COLO668 (cell line): ENCODE measurements around the gene HYAL1.

Source experiments
- DNase-seq: peaks from one replicate; lab custom pipeline; 2025; ENCODE audit not compliant: unreplicated experiment; lab: John Stamatoyannopoulos, UW

Gene HYAL1

DNA sequence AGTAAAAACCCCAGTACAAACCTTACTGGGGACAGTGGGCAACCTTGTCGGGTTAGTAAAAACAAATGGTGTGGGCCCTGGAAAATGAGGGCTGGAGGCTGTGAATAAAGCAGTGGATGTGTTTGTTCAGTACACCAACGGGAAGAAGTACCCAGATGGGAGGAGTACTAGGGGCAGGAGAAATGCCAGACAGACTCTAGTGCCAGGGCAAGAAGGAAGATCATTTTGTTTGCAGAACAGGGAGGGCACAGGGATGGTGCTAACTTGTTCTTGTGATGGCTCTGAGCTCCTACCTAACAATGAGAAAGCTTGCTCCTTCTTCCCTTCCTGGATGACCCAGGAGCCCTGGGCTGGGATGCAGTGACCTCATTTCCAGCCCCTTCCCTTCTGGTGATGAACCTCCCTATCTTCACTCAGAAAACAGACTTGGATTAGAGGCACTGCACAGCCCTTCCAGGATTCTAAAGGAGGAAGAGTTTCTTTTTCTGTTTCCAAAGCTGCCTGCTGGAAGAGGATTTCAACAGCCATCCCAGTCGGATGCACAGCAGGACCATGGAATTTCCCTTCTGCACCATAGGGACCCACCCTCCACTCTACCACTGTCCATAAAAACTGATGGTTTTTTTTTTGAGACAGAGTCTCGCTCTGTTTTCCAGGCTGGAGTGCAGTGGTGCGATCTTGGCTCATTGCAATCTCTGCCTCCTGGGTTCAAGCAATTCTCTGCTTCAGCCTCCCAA, 31.1 kb upstream of the HYAL1 start:
- DNase-seq = no peak

DNA sequence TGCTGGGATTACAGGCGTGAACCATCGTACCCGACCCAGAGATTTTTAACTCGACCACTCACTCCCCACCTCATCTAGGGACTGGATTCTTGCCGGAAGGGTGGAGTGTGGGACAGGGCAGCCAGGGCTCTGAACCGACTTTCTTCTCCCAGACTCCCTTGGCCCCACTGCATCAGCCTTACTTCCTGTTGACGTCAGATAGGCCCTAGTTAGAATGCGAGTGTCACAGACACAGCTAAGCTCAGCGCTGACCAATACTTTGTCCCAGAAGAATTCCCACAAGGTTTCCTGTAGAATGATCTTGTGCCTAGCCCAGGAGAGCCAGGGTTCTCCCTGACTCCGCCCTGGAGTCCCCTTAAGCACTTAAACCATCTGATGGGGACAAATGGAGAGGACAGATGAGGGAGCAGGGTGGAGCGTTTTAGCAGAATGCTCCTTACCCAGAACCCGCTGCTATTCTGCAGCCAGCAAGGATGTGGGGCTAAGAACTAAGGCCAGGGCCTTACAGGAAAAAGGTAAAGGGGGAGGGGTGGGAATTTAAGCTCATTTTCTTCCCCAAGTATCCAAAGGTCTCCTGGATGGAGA, 30.5 kb upstream of the HYAL1 start:
- no peak for DNase-seq

- no peak for DNase-seq
These were observed 28.1 kb upstream of the HYAL1 start for GRCh38 chr3:50331364-50331907.

DNA sequence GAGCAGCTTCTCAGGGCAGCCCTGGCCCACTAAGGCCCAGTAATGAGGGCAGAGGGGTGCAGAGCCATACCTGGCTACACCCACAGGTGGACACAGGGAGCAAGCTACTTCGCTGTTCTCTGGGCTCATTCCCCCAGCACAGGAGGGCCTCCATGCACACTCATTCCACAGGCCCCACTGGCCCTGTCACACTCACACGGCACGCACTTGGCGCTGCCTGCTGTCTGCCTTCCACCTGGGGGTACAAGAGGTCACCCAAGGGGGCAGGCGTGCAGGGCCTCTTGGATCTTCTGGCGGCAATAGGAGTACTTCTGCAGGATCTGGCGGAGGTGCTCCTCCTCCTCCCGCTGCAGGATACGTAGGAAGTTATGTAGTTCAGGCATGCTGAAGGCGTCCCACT, 27.0 kb upstream of the HYAL1 start:
- DNase-seq = no peak

DNA sequence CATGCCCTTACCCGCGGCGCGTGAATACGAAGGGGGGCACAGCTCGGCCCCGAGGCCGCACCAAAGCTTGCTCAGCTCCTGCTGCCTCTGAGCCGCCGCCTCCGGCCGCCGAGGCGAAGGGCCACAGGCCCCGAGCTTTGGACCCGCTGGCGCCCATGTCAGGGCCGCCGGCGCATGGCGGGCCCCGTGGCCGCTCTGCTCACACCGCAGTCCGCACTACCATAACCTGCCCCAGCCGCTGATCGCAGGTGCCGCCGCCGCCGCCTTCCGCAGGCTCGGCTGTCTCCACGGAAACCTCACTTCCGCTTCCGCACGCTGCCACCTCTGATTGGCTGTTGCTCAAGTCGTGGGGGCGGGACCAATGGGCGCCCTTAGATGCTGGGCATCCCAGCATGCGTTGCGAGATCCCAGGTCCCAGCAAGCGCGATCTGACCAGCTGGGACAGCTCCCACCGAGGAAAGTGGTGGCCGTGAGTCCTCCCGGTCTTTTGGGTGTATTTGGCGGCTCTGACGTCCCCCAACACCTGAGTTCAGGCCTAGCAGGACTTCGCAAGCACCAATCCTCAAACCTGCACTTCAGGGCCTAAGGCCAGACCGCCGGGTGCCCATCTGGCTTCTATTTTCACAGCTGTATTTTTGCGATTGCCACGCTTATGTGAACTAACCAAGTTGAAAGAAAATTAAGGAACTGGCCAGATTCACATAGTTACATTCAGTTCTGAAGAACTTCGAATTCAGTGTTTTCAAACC, 24.7 kb upstream of the HYAL1 start, which contains the start of gene TUSC2:
TUSC2 (minus strand) TSS at position 281 of the 749 bp plus-strand sequence; CDS start at position 157, 124 bp downstream.
- peak; percentile 95 for DNase-seq

- no peak for DNase-seq
These were observed 23.8 kb upstream of the HYAL1 start for GRCh38 chr3:50327129-50327528.

DNA sequence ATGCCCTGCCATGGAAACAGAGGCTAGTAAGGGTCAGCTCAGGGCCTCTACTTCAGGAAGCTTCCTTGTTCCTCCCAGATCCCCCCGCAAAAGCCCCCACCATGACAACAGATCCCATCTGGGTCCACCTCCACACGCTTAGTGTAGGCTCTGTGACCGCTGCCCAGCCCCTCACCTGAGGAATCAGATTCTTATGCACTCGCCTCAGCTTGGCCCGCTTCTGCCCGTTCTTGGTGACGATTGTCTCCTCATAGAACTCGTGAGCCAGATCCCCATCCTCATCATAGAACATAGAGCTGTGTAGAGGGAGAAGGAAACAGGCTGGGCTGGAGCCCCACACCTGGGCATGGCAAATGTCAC, 22.8 kb upstream of the HYAL1 start:
- DNase-seq = no peak

GRCh38 chr3:50325497-50326181, 22.3 kb upstream of the HYAL1 start:
- no peak for DNase-seq

DNA sequence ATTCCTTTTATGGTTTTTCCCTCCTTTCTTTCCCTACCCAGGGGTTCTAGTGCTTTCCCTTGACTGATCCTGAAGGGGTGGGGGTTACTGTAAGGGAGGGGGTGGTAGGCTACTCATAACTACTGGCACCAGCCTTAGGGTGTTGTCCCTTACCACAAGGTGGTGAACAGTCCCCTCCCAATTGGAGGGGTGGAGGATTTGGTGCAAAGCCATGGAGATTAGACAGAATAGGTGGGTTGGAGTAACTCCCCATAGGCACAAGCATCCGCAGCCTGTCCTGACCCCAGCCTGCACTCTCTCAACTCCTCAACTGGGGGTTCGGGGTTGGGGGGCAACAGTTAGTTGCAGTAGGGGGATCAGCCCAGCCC, 21.7 kb upstream of the HYAL1 start:
- no peak for DNase-seq

GRCh38 chr3:50324351-50325112, 21.2 kb upstream of the HYAL1 start:
- peak; percentile 65 for DNase-seq

GRCh38 chr3:50323614-50324199, 20.3 kb upstream of the HYAL1 start:
- no peak for DNase-seq

GRCh38 chr3:50323092-50323600, 19.8 kb upstream of the HYAL1 start:
- DNase-seq = peak; percentile 60

GRCh38 chr3:50322386-50323091, 19.2 kb upstream of the HYAL1 start, which contains the start of gene HYAL2:
TSS of gene HYAL2 (minus strand) at chr3:50322745. CDS start at chr3:50320489, 2,256 bp downstream.
- peak; percentile 78 for DNase-seq

- no peak for DNase-seq
These were observed 18.7 kb upstream of the HYAL1 start for GRCh38 chr3:50322115-50322385.

DNA sequence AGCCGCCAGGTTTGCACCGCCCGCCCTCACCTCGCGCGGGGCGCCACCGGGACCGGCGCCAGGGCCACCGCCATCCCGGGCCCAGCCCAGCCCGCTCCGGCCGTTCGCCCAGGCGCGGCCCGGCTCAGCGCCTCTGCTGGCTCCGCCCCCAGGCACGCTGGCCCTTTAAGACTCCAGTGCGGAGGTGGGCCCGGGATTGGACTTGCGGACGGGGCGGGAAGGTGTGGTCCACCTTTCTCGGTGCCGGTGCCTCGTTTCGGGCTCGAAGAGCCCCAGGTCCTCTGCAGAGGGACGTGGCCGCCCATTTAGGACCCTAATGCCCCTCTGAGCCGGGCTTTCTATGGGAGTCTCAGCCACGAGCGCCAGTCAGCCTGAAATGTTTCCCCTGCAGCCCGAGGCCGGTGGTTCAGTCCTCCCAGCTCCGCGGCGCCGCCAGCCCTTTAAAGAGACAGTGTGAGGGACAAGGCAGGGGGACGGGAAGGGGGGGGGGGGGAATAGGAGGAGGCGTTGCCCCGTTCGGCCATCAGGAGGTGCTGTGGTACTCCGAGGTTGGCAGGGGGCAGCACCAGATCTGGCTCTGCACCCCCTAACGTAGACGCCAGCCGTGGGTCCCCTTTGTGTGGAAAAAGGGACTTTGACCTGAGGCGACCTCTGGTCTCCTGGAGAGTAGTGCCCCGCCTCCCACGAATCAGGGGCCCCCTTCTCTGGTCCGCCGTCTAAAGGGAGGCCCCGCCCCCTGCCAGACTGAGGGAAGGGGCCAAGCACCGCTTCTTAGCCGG, 18.2 kb upstream of the HYAL1 start:
- peak; percentile 86 for DNase-seq

GRCh38 chr3:50320853-50321335, 17.5 kb upstream of the HYAL1 start:
- DNase-seq = peak; percentile 66

GRCh38 chr3:50319894-50320625, 16.7 kb upstream of the HYAL1 start:
- no peak for DNase-seq
